ENCODE data around the gene RASSF8. TPM values are rescaled to one million over a fixed set of nuclear protein-coding genes. Genes with fewer than 3 reads are reported as not detected.

The RASSF8 gene
- total RNA-seq, 1 experiment from 2014 or later: 26.5 TPM

GRCh38 chr12:25937096-25937495, 21.4 kb upstream of the RASSF8 start:
- ChIA-PET POLR2A (ENCODE audit: unreplicated experiment) (no interaction called here), CTCF (interaction anchor here (0.7 kb wide), 1 partner anchor 114 kb away, joined by 3 read pairs; no protein-coding TSS in a partner anchor)
- H3K9me3 ChIP-seq (ENCODE audit: insufficient read depth, low read depth): no peaks in the 10 kb centered on the region
- intact Hi-C loops (cut with micrococcal nuclease; ENCODE audit: unreplicated experiment): no loop called here
- H4K20me1 ChIP-seq (ENCODE audit: insufficient read depth): no peaks in the 10 kb centered on the region
- H3K4me3 ChIP-seq: no peak overlapping the region
- no peaks in the 10 kb centered on the region for H3F3A ChIP-seq (ENCODE audit: insufficient read depth, low read depth)
- no peaks in the 10 kb centered on the region for H3K9me2 ChIP-seq (ENCODE audit: insufficient read depth)
- no peaks in the 10 kb centered on the region for H3K27me3 ChIP-seq (ENCODE audit: insufficient read depth, low read depth)
- no peaks in the 10 kb centered on the region for H3K4me1 ChIP-seq (replicated peaks; ENCODE audit: insufficient read depth)
- H3K27ac ChIP-seq: no peak overlapping the region
- H2AFZ ChIP-seq: no peak overlapping the region
- BruUV-seq (replicated peaks): no TSS peak
- no peaks in the 10 kb centered on the region for H3K36me3 ChIP-seq (ENCODE audit: low read depth)
- H3K4me2 ChIP-seq: no peak overlapping the region
- H3K79me2 ChIP-seq (ENCODE audit: low read depth): no peaks in the 10 kb centered on the region
- TF ChIP-seq, protein P1, sequence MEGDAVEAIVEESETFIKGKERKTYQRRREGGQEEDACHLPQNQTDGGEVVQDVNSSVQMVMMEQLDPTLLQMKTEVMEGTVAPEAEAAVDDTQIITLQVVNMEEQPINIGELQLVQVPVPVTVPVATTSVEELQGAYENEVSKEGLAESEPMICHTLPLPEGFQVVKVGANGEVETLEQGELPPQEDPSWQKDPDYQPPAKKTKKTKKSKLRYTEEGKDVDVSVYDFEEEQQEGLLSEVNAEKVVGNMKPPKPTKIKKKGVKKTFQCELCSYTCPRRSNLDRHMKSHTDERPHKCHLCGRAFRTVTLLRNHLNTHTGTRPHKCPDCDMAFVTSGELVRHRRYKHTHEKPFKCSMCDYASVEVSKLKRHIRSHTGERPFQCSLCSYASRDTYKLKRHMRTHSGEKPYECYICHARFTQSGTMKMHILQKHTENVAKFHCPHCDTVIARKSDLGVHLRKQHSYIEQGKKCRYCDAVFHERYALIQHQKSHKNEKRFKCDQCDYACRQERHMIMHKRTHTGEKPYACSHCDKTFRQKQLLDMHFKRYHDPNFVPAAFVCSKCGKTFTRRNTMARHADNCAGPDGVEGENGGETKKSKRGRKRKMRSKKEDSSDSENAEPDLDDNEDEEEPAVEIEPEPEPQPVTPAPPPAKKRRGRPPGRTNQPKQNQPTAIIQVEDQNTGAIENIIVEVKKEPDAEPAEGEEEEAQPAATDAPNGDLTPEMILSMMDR (conservative IDR thresholded peaks at IDR 0.05): no peak
- no peak for TF ChIP-seq EZH2 (IDR thresholded peaks at IDR 0.05; ENCODE audit: low read depth)
- no peak for DNase-seq

DNA sequence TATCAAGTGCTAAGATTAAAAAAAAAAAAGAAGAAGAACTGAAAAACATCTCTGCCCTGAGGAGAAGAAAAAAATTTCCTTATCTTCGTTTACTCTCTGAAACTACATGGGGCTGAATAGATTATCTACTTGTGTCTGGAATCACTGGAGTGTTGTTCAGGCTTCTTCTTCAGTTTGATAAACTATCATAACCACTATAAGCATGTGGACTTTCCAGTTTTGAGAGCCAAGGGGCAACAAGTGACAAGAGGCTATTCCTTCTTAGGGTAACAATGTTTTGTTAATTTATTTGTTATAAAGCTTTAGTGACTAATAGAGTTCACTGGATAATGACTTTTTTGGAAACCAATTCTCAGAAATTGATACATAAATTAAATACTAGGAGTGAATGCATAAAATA, 19.9 kb upstream of the RASSF8 start:
- intact Hi-C loops (cut with micrococcal nuclease; ENCODE audit: unreplicated experiment): no loop called here
- CTCF ChIA-PET: no interaction called here
- H3K9me3 ChIP-seq (ENCODE audit: insufficient read depth, low read depth): no peaks in the 10 kb centered on the region

GRCh38 chr12:25939606-25940005, 18.9 kb upstream of the RASSF8 start:
- Histone ChIP-seq H3K36me3 (ENCODE audit: low read depth) (no peaks in the 10 kb centered on the region), H4K20me1 (ENCODE audit: insufficient read depth) (no peaks in the 10 kb centered on the region), H3K9me3 (ENCODE audit: insufficient read depth, low read depth) (no peaks in the 10 kb centered on the region), H3F3A (ENCODE audit: insufficient read depth, low read depth) (no peaks in the 10 kb centered on the region; the same call in 1 of the 2 replicates), H3K9me2 (ENCODE audit: insufficient read depth) (no peaks in the 10 kb centered on the region), H3K27ac (no peak overlapping the region), H3K27me3 (ENCODE audit: insufficient read depth, low read depth) (no peaks in the 10 kb centered on the region), H2AFZ (no peak overlapping the region), H3K4me2 (no peak overlapping the region), H3K4me1 (replicated peaks; ENCODE audit: insufficient read depth) (no peaks in the 10 kb centered on the region), H3K79me2 (ENCODE audit: low read depth) (no peaks in the 10 kb centered on the region), H3K4me3 (no peak overlapping the region)
- ChIA-PET POLR2A (ENCODE audit: unreplicated experiment) (no interaction called here), CTCF (no interaction called here)
- no peak for DNase-seq
- no TSS peak for BruUV-seq (replicated peaks)
- TF ChIP-seq, protein P1 (conservative IDR thresholded peaks at IDR 0.05): no peak
- no peak for TF ChIP-seq EZH2 (IDR thresholded peaks at IDR 0.05; ENCODE audit: low read depth)
- intact Hi-C loops (cut with micrococcal nuclease; ENCODE audit: unreplicated experiment): no loop called here

More for the DNA sequence above, 19.9 kb upstream of the RASSF8 start:
- Histone ChIP-seq H3K9me2 (ENCODE audit: insufficient read depth) (no peaks in the 10 kb centered on the region), H2AFZ (no peak overlapping the region), H3K79me2 (ENCODE audit: low read depth) (no peaks in the 10 kb centered on the region), H3K27me3 (ENCODE audit: insufficient read depth, low read depth) (no peaks in the 10 kb centered on the region), H3K4me2 (no peak overlapping the region), H3K4me1 (replicated peaks; ENCODE audit: insufficient read depth) (no peaks in the 10 kb centered on the region), H3F3A (ENCODE audit: insufficient read depth, low read depth) (no peaks in the 10 kb centered on the region; the same call in 1 of the 2 replicates), H3K4me3 (no peak overlapping the region), H3K27ac (no peak overlapping the region), H4K20me1 (ENCODE audit: insufficient read depth) (no peaks in the 10 kb centered on the region), H3K36me3 (ENCODE audit: low read depth) (no peaks in the 10 kb centered on the region)
- POLR2A ChIA-PET (ENCODE audit: unreplicated experiment): no interaction called here
- no peak for DNase-seq
- no TSS peak for BruUV-seq (replicated peaks)
- TF ChIP-seq, protein P1 (conservative IDR thresholded peaks at IDR 0.05): no peak
- TF ChIP-seq EZH2 (IDR thresholded peaks at IDR 0.05; ENCODE audit: low read depth): no peak

Measured in PC-9 (cell line).